Suprapubic skin (tissue), 4 donors: ENCODE results near the gene DIS3L. TPM values are rescaled to one million over a fixed set of nuclear protein-coding genes. Genes with fewer than 3 reads are reported as not detected.
"Not testable (repeated sequence)": the region's sequence is repeated elsewhere in the genome, so short reads cannot be mapped to it uniquely, and the experiment has no call there.

ENCODE experiments used
- DNase-seq, 2 donors: peaks; one replicate each; pipeline ENCODE4 v3.0.0-alpha.2; 2019; ENCODE audit warnings: low spot score in 2 of 2
- H3K27ac ChIP-seq: fragments of 200-600 bp; sonication (generic); one replicate; pipeline ENCODE4 v1.5.1; 2019
- H3K27me3 ChIP-seq: fragments of 200-600 bp; sonication (generic); one replicate; pipeline ENCODE4 v1.5.1; 2019
- H3K36me3 ChIP-seq: fragments of 200-600 bp; sonication (generic); one replicate; pipeline ENCODE4 v1.5.1; 2019
- H3K4me1 ChIP-seq: fragments of 200-600 bp; sonication (generic); one replicate; pipeline ENCODE4 v1.5.1; 2019
- H3K4me3 ChIP-seq: fragments of 200-600 bp; sonication (generic); one replicate; pipeline ENCODE4 v1.5.1; 2019; ENCODE audit warnings: mild to moderate bottlenecking
- H3K9me3 ChIP-seq: fragments of 200-600 bp; sonication (generic); one replicate; pipeline ENCODE4 v1.5.1; 2019
- CTCF ChIP-seq, 2 donors: fragments of 200-600 bp in 1 of 2; fragments of 450-650 bp in 1 of 2; sonication (generic) in 1 of 2; IDR thresholded peaks; one replicate each; pipeline ENCODE4 v1.5.1; 2016 to 2019; ENCODE audit warnings: antibody characterized with exemption in 2 of 2, mild to moderate bottlenecking in 1 of 2, moderate library complexity in 1 of 2
- EP300 ChIP-seq: sonication (generic); formaldehyde crosslinking; IDR thresholded peaks from one replicate; pipeline ENCODE4 v1.6.1; 2017; ENCODE audit warnings: antibody characterized with exemption
- POLR2A ChIP-seq, 2 donors: fragments of 450-650 bp; IDR thresholded peaks; one replicate each; pipeline ENCODE4 v1.6.1; 2017; ENCODE audit warnings: antibody characterized with exemption in 2 of 2, mild to moderate bottlenecking in 2 of 2, moderate library complexity in 2 of 2
- POLR2AphosphoS5 ChIP-seq, 3 donors: sonication (generic); formaldehyde crosslinking; IDR thresholded peaks; one replicate each; pipeline ENCODE4 v1.6.1; 2017; ENCODE audit warnings: antibody characterized with exemption in 3 of 3
- WGBS: methylation state at CpG from one replicate; pipeline ENCODE4 v1.1.5; 2018; 5-methylcytosine and 5-hydroxymethylcytosine counted together
- total RNA-seq, 4 donors: library from RNA; depleted of rRNA; stranded (reverse); fragments of >200 nt; gene quantifications; one replicate each; pipeline ENCODE4 v1.1.0, GENCODE V29; 2016

The DIS3L gene
- total RNA-seq, 4 donors from 2014 or later = 15.8 to 26.1 (median 21.2) TPM

GRCh38 chr15:66323312-66323928 lies 30.1 kb downstream of the DIS3L start:
- no peaks in the 10 kb centered on the region for H3K27me3 ChIP-seq
- TF ChIP-seq POLR2A (IDR thresholded peaks at IDR 0.05) (no peak), EP300 (no peak), CTCF (IDR thresholded peaks at IDR 0.05) (no peak), POLR2AphosphoS5 (IDR thresholded peaks at IDR 0.05) (no peak)
- no peak overlapping the region for H3K4me3 ChIP-seq
- H3K27ac ChIP-seq = no peak overlapping the region
- 80% methylated on average over 12 of the region's 12 CpGs for WGBS
- no peaks in the 10 kb centered on the region for H3K4me1 ChIP-seq
- no peaks in the 10 kb centered on the region for H3K9me3 ChIP-seq
- DNase-seq = no peak
- peaks cover 92% of the 10 kb centered on the region for H3K36me3 ChIP-seq

GRCh38 chr15:66326051-66326450 lies 32.7 kb downstream of the DIS3L start:
- no peak overlapping the region for H3K27ac ChIP-seq
- peaks cover 91% of the 10 kb centered on the region for H3K36me3 ChIP-seq

GRCh38 chr15:66327736-66328135 lies 34.4 kb downstream of the DIS3L start:
- Histone ChIP-seq H3K27ac (no peak overlapping the region), H3K27me3 (no peaks in the 10 kb centered on the region), H3K4me1 (no peaks in the 10 kb centered on the region), H3K4me3 (no peak overlapping the region), H3K36me3 (peaks cover 91% of the 10 kb centered on the region), H3K9me3 (no peaks in the 10 kb centered on the region)
- 85% methylated on average over 4 of the region's 4 CpGs for WGBS
- DNase-seq = no peak
- TF ChIP-seq CTCF (IDR thresholded peaks at IDR 0.05) (no peak), EP300 (no peak), POLR2A (IDR thresholded peaks at IDR 0.05) (no peak), POLR2AphosphoS5 (IDR thresholded peaks at IDR 0.05) (no peak)

More at GRCh38 chr15:66326051-66326450, 32.7 kb downstream of the DIS3L start:
- TF ChIP-seq POLR2A (IDR thresholded peaks at IDR 0.05) (no peak), POLR2AphosphoS5 (IDR thresholded peaks at IDR 0.05) (no peak), EP300 (no peak), CTCF (IDR thresholded peaks at IDR 0.05) (no peak)
- no peak for DNase-seq
- H3K27me3 ChIP-seq = no peaks in the 10 kb centered on the region
- no peaks in the 10 kb centered on the region for H3K9me3 ChIP-seq
- H3K4me1 ChIP-seq = no peaks in the 10 kb centered on the region
- H3K4me3 ChIP-seq = no peak overlapping the region
- 92% methylated on average over 11 of the region's 11 CpGs for WGBS

- Histone ChIP-seq H3K4me1 (no peaks in the 10 kb centered on the region), H3K27ac (no peak overlapping the region), H3K4me3 (no peak overlapping the region), H3K27me3 (no peaks in the 10 kb centered on the region), H3K9me3 (no peaks in the 10 kb centered on the region), H3K36me3 (peaks cover 91% of the 10 kb centered on the region)
- no peak for DNase-seq
- TF ChIP-seq POLR2AphosphoS5 (IDR thresholded peaks at IDR 0.05) (no peak), CTCF (IDR thresholded peaks at IDR 0.05) (no peak), POLR2A (IDR thresholded peaks at IDR 0.05) (no peak), EP300 (no peak)
- WGBS = 91% methylated on average over 14 of the region's 14 CpGs
These were observed 35.4 kb downstream of the DIS3L start for GRCh38 chr15:66328771-66329170.

GRCh38 chr15:66348530-66348929 lies 55.2 kb downstream of the DIS3L start:
- WGBS = 51% methylated on average over 5 of the region's 5 CpGs
- not testable (repeated sequence) for H3K4me3 ChIP-seq, H3K9me3 ChIP-seq, H3K27ac ChIP-seq, DNase-seq, H3K4me1 ChIP-seq, H3K27me3 ChIP-seq
- H3K36me3 ChIP-seq = peaks cover 37% of the 10 kb centered on the region

DNA sequence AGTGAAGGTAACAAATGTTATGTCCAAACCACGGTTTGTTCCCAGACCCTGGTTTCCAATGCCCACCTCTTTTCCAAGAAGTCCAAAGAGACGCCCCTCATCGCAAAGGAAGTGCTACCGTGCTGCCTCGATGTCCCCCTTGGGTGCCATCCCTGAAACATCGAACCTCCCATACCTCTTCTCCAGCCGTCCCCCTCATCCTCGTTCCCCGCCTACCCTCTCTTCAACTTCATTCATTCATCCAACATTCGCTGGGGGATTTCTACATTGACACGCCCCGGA lies 62.6 kb downstream of the DIS3L start:
- no peak for DNase-seq
- Histone ChIP-seq H3K27ac (peak overlapping the region; percentile 73), H3K9me3 (no peaks in the 10 kb centered on the region), H3K36me3 (peaks cover 9% of the 10 kb centered on the region), H3K4me3 (peak overlapping the region; percentile 77), H3K27me3 (no peaks in the 10 kb centered on the region), H3K4me1 (peaks cover 11% of the 10 kb centered on the region)
- under 1% methylated on average over 12 of the region's 12 CpGs for WGBS
- TF ChIP-seq POLR2AphosphoS5 (IDR thresholded peaks at IDR 0.05) (no peak), POLR2A (IDR thresholded peaks at IDR 0.05) (no peak), CTCF (IDR thresholded peaks at IDR 0.05) (no peak), EP300 (no peak)
